HCT116 (cell line): ENCODE data around the gene PLSCR4.

Source experiments
- CEBPB ChIP-seq: IDR thresholded peaks from 2 replicates; pipeline ENCODE4 v1.6.1; 2012; ENCODE audit warnings: low read depth
- CTCF ChIP-seq, 3 experiments: fragments of 200-600 bp in 1 of 3; sonication (generic) in 1 of 3; IDR thresholded peaks in 2 of 3; conservative IDR thresholded peaks in 1 of 3; 2 replicates each; pipeline ENCODE4 v1.5.1; 2012 to 2017; ENCODE audit warnings: low read depth in 2 of 3, low read length in 2 of 3, antibody characterized with exemption in 1 of 3, borderline replicate concordance in 1 of 3, control low read depth in 1 of 3, mild to moderate bottlenecking in 1 of 3, mixed read lengths in 1 of 3, mixed run types in 1 of 3, moderate library complexity in 1 of 3; ENCODE audit not compliant: insufficient read depth in 1 of 3
- EZH2 ChIP-seq: fragments of 200-600 bp; sonication (generic); IDR thresholded peaks from 2 replicates; pipeline ENCODE4 v1.6.1; 2017; ENCODE audit warnings: antibody characterized with exemption, mixed run types
- EZH2phosphoT487 ChIP-seq: fragments of 200-600 bp; IDR thresholded peaks from 2 replicates; pipeline ENCODE4 v1.6.1; 2018; ENCODE audit warnings: antibody characterized with exemption, borderline replicate concordance
- JUND ChIP-seq: IDR thresholded peaks from 2 replicates; pipeline ENCODE4 v1.6.1; 2012
- MAX ChIP-seq: IDR thresholded peaks from 2 replicates; pipeline ENCODE4 v1.6.1; 2012
- POLR2A ChIP-seq: IDR thresholded peaks from 2 replicates; pipeline ENCODE4 v1.7.0; 2011; ENCODE audit warnings: borderline replicate concordance; ENCODE audit not compliant: insufficient read depth, insufficient read length; ENCODE audit errors: extremely low read depth
- RAD21 ChIP-seq: IDR thresholded peaks from 2 replicates; pipeline ENCODE4 v1.6.1; 2012; ENCODE audit warnings: low read depth, mild to moderate bottlenecking
- REST ChIP-seq: IDR thresholded peaks from 2 replicates; pipeline ENCODE4 v1.6.1; 2012; ENCODE audit warnings: low read depth
- SIN3A ChIP-seq: IDR thresholded peaks from 2 replicates; pipeline ENCODE4 v1.6.1; 2012; ENCODE audit warnings: low read depth
- YY1 ChIP-seq: IDR thresholded peaks from 2 replicates; pipeline ENCODE4 v1.6.1; 2011; ENCODE audit warnings: low read length, low read depth, moderate library complexity, mild to moderate bottlenecking; ENCODE audit not compliant: insufficient replicate concordance; ENCODE audit errors: extremely low read depth
- ZFX ChIP-seq: fragments of 450-650 bp; IDR thresholded peaks from 2 replicates; pipeline ENCODE4 v1.6.1; 2017
- ZNF274 ChIP-seq: fragments of 200-500 bp; sonication (Bioruptor generic); IDR thresholded peaks from 2 replicates; pipeline ENCODE4 v1.6.1; 2014; ENCODE audit warnings: mild to moderate bottlenecking, low read depth, low read length, inconsistent platforms

GRCh38 chr3:146233487-146233886 is 17.4 kb downstream of the PLSCR4 start:
- no peak for TF ChIP-seq YY1
- no peak for TF ChIP-seq POLR2A
- TF ChIP-seq CTCF (IDR thresholded peaks at IDR 0.05 in 2 of 3, conservative IDR thresholded peaks at IDR 0.05 in 1 of 3; ENCODE audit: borderline replicate concordance in 1 of 3, insufficient read depth in 1 of 3, low read depth in 2 of 3, low read length in 2 of 3) = no peak
- no peak for TF ChIP-seq EZH2
- TF ChIP-seq CEBPB = no peak
- no peak for TF ChIP-seq EZH2phosphoT487
- TF ChIP-seq JUND = no peak
- TF ChIP-seq ZFX = no peak
- no peak for TF ChIP-seq RAD21
- TF ChIP-seq ZNF274 = no peak
- TF ChIP-seq MAX = no peak
- TF ChIP-seq SIN3A = no peak
- TF ChIP-seq REST = no peak
